HCEC 1CT (cell line): ENCODE data around the gene SEC22A.

ENCODE experiments used
- DNase-seq: peaks from one replicate; pipeline ENCODE4 v3.0.0-alpha.2; 2017

Gene SEC22A, protein sequence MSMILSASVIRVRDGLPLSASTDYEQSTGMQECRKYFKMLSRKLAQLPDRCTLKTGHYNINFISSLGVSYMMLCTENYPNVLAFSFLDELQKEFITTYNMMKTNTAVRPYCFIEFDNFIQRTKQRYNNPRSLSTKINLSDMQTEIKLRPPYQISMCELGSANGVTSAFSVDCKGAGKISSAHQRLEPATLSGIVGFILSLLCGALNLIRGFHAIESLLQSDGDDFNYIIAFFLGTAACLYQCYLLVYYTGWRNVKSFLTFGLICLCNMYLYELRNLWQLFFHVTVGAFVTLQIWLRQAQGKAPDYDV

DNA sequence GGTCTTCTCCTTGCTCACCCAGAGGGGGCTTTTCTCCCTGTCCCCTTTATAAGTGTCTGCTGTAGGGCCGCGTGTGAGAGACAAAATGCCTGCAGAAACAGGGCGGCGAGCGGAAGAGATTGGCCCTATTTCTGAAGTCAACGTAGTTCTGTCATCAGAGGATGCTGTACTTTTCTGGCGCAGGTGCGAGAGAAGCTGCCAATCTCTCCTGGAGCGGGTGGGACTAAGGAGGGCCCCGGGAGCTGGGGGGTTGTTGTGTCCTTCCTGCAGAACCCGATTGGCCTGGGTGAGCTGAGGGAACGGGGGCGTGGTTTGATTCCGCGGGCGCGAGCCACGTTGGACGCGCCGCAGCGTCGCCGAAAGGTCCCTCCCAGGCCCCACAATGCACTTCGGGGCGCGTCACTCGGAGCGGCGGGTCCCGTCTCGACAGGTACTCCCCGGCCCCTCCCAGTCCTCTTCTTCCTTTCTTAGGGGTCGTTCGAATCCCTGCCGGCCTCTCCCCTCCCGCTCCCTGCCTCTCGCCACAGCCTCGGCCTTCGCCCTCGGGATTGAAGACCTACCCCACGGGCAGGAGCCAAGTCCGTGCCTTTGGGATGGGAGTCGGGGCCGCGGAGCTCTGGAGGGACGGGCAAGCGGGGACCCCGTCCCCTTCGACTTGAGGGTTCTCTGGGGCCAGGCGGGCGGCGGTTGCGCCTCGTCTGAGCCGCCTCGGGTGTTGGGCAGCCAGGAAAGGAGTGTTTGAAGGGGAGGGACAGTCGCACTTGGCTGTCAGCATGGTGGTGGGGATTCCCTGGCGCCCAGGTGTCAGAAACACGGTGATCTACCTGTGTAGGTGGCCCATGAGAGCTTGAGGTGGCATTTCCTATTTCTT is at the start of gene SEC22A:
TSS of gene SEC22A (plus strand) at position 387 of the 871 bp plus-strand sequence. CDS start 7,275 bp downstream, outside the sequence.
- peak; percentile 89 for DNase-seq

DNA sequence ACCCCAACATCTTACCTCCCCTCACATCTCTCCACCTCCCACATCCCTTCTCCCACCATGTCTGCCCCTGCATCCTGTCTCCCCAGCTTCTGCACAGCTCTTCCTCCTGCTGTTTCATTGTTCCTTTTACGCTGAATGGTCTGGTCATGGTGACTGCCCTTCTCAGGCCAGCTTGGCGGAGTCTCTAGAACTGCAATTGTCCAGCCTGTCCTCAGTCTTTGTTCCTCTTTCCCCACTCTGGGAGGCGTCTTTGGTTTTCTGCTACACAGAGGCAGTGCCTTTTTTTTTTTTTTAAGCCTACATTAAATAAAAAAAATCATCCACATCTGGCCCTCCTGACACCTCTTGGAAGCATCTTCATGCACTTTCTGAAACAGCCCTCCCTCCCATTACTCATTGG is 49.1 kb upstream of the SEC22A start:
- DNase-seq = no peak

DNA sequence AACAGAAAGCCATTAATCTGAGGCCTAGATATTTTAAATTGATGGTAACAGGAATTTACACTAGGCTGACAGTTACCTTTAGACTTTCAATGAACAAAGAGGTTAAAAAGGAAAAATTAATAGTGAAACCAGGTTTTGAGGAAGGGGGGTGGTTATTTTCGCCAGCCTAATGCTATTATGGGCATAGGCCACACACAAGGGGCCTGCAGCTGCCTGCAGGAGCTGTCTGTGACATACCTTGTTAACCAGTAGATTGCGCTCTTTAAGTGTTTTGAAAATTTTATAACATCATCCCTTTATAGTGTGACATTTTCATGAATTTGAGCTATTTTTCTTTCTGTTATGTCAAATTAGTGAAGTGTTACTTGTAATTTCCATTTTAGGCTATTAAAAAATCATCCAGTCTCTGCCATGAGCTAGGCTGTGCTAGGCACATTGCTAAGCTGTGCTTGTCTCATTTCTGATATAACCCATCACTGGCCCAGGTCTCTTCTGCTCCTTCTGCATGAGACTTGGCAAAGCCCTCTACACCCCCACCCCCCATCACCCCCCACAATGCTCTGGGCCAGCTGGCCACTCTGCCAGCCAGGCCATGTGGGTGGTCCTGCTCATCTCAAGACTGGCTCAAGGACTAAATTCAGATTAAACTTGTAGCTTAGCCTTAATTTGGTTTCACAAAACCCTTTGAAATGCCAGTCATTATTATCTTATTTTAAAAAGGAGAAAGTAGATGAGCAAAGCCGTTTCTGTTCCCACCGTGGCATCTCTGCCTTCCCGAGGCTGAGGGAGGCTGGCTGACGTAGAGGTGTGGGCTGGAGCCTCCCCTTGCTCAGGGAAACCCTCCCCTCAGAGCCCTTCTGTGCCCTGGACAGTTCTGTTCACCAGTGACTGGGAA is 48.4 kb upstream of the SEC22A start:
- DNase-seq = no peak

DNA sequence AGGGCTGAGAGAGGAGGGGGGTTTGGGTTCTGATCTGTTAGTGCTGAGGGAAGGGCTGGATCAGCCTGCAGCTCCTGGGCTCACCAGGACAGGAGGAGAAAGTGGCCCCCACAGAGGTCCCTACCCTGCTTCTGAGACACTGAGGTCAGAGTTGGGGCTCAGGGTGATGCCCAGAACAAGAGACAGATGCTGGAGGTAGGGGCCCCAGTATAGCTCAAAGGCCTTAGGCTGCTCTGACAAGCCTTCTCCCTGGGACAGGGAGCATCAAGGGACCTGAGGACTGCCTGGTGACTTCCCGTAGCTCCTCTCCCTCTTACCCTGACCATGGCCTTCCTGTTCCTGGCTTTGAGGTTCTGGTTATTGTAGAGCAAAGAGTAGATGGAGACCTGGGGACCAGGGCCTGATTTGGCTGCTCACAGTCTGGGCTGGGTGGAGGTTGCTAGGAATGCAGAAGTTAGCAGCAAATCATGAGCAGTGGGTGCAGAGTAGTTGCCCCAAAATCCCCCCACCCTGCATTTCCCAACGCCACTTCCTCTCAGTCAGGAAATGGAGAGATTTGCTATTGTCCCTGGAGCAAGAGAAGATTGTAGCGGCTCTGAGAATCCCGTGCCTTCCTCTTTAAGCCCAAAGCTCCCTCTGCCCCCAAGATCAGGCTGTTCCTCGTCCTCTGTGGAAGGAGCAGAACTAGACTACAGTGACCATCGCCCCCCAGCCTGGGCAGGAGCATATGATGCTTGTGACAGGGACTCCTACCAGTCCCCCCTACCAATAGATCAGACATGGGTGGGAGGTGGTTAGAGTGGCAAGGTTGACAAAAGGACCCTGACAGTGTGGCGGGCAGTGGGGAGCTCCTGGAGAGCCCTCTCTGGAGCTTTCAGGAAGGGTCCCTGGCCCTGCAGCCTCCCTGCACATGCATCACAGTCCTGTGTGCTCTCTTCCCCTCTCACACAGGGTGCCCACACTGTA is 47.4 kb upstream of the SEC22A start:
- DNase-seq = no peak

- DNase-seq = no peak
Observed at GRCh38 chr3:123155471-123156011, 46.2 kb upstream of the SEC22A start.

DNA sequence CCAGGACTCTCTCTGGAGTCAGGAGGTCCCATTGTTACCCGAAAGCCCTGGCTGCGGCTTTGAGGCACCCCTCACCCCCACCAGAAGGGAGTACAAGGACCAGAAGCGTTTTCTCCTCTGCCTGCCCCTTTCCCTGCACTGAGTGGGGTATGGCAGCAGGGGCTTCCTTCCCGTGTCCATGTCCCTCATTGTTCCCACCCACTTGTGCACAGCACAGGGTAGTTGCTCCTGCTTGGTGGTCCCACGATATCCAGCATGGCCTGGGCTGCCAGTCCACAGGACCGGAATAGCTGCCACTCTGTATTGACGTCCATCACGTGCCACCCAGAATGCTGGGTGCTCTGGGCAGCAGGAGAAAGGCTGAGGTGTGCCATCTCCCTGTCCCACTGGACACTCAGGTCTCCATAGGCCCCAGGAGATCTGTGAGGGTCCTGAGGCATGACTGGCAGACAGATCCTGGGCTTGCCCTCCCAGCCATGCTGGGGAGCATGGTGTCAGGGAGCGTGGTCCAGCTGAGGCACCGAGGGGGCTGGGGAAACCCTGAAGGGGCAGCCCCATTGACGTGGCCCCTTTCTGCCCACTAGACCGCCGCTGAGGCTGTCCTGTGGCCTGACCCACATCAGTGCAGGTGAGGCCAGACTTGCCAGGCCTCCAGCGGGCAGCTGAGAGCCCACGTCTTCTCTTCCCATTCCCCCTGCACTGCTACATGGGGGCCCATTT is 45.3 kb upstream of the SEC22A start:
- no peak for DNase-seq

- DNase-seq = no peak
Observed at GRCh38 chr3:123157209-123157597, 44.5 kb upstream of the SEC22A start.

DNA sequence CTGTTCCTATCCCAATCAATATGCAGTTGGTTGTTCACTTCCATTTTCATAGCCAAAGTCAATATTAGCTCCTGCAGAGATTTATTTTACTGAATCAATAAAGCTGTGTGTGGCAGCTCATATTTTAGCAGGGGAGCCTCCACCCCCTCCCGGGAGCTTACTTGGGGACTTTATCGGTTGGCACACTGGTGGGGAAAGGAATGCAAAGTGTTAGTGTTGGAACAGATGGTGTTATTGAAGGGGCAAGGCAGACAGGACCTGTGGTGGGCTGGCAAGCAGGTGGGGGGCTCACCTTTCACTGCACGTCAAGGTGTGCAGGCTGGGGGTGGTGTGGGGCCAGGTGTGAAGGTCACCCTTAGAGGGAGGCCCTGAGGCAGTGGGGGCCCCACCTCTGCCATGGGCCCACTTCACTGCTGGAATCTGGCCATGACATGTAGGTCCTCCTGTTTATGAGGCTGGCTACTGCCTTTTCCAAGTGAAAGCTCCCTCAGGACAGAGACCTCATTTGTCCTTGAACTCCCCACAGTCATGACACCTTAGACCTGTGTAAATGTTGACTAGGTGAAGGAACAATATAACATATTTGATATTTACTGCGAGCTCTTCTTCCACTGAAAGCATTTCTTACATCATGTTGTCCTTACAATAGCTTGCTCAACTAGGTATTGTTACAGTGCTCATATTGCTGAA is 44.0 kb upstream of the SEC22A start:
- DNase-seq = no peak

DNA sequence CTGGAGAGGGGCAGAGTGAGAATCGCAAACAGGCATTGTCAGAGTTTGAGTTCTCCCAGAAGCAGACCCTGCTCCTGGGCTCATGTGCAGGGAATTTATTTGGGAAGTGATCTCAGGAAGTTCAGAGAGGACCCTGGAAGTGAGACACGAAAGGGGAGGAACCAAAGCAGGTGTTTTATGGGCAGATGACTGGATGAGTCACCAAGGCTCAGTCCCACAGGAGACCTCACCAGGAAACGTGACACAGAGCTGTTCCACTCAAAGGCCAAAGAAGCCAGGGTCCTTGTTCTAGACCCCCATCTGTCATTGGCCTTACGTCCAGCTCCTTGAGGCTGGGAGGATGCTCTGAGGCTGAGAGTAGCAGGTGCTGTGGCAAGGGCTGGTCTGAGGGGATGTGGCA is 43.4 kb upstream of the SEC22A start:
- no peak for DNase-seq

DNA sequence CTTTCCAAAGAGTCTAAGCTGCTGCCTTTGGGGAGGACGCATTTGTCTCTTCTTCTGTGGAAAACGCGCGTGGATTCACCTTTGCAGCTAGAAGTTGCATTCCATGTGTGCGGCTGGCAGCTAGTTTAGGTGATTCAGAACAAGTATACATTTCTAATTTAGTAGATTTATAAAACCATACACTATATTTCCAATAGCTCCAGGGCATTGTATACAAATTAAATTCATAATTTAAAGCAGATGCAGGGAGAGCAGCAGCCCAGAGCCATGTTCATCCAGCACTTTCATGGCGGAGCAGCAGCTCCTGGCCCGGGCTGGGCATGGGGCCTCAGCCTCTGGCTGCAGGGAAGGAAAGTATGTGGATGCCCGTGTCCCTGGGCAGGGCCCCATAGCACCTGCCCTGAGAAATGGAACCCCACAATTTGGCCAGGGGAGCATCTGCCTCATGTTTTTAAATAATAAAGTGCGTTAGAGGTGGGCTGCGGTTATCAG is 42.8 kb upstream of the SEC22A start:
- DNase-seq = no peak

- peak; percentile 67 for DNase-seq
Observed at GRCh38 chr3:123159926-123160635, 41.7 kb upstream of the SEC22A start.

GRCh38 chr3:123161167-123161566 is 40.6 kb upstream of the SEC22A start:
- no peak for DNase-seq

GRCh38 chr3:123163141-123163540 is 38.6 kb upstream of the SEC22A start:
- DNase-seq = no peak

DNA sequence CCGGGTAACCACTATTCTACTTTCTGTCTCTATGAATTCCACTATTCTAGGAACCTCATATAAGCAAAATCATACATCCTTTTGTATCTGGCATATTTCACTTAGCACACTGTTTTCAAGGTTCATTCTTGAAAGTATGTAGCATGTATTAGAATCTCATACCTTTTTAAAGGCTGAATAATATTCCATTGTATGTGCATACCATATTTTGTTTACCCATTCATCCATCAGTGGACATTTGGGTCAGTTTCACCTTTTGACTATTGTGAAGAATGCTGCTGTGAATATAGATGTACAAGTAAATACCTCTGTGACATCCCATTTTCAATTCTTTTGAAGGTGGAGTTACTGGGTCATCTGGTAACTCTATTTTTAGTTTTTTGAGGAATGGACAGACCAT is 36.6 kb upstream of the SEC22A start:
- no peak for DNase-seq

- DNase-seq = no peak
Observed at GRCh38 chr3:123167686-123168085, 34.1 kb upstream of the SEC22A start.

DNA sequence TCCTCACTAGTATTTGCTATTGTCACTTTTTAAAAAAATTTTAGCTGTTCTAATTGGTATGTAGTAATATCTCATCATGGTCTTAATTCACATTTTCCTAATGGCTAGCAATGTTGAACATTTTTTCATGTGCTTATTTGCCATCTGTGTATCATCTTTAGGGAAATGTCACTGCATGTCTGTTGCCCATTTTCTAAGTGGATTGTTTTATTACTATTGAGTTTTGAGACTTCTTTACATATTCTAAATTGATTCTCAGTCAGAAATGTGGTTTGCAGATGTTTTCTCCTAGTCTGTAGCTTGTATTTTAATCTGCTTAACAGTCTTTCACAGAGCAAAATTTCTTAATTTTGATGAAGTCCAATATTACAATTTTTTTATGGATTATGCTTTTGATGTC is 33.6 kb upstream of the SEC22A start:
- DNase-seq = no peak

- DNase-seq = no peak
Observed at GRCh38 chr3:123168605-123169004, 33.1 kb upstream of the SEC22A start.

- no peak for DNase-seq
Observed at GRCh38 chr3:123169492-123169929, 32.2 kb upstream of the SEC22A start.

GRCh38 chr3:123169930-123170329 is 31.8 kb upstream of the SEC22A start:
- no peak for DNase-seq
